Measurements from ENCODE around the gene AEBP1. TPM values are rescaled to one million over a fixed set of nuclear protein-coding genes. Genes with fewer than 3 reads are reported as not detected.

Gene AEBP1
- total and polyA plus RNA-seq, 3 donors from 2014 or later, result 74.5 to 168 (median 102) TPM

DNA sequence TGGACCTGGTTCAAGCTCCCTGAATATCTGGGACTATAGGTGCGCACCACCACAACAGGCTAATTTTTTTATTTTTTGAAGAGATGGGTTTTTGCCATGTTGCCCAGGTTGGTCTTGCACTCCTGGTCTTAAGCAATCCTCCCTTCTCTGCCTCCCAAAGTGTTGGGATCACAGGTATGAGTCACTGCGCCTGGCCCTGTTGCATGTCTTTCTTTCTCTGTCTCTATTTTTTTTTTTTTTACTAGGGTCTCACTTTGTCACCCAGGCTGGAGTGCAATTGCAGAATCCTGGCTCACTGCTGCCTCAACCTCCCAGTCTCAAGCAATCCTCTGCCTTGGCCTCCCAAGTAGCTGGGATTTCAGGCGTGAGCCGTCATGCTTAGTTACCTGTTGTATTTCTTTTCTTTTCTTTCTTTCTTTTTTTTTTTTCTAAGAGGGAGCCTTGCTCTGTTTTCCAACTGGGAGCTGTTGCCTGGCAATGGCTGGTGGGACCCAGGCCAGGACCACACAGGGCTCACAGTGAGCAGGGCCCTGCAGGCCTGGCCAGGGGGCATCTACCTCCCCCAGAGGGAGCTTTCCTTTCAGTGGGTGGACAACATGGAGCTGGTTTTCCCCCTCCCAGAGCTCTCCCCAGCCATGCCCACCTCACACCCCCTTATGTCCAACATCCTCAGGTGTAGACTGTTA, 30.9 kb downstream of the AEBP1 start:
- intact Hi-C loops (cut with DNase I; ENCODE audit: low total_unique reads), result no loop called here
- Histone ChIP-seq H3K4me3 (no peak overlapping the region), H3K27ac (no peak overlapping the region), H3K9me3 (no peaks in the 10 kb centered on the region), H3K36me3 (ENCODE audit: low read depth, missing control alignments) (no peaks in the 10 kb centered on the region), H3K4me1 (peaks cover 12% of the 10 kb centered on the region), H3K27me3 (no peaks in the 10 kb centered on the region)
- no peak for TF ChIP-seq CTCF (IDR thresholded peaks at IDR 0.05)
- no peak for TF ChIP-seq POLR2A (IDR thresholded peaks at IDR 0.05)
- 90 to 92% methylated on average over 4 of the region's 4 CpGs for WGBS, 2 donors
- no peak for DNase-seq

GRCh38 chr7:44136731-44137130, 32.6 kb downstream of the AEBP1 start:
- Histone ChIP-seq H3K4me3 (no peak overlapping the region), H3K27ac (no peak overlapping the region)
- 87 to 90% methylated on average over 5 of the region's 5 CpGs for WGBS, 2 donors

DNA sequence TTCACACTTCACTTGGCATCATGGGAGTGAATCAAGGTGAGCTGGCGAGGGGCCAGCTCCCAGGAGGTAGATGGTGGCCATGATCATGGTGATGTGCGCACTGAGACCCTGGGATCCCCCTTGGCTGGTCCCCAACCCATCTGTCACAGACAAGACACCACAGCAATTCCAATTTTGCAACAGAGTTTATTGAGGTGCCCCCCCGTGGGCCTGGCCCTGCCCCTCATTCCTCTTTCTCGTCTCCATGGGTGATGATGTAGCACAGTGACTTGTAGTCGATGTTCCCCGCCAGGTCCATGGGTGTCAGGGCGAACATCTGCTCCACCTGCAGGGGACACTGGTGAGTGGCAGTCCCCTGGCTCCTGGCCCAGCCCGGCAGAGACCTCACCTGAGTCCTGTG, 34.6 kb downstream of the AEBP1 start:
- TF ChIP-seq CTCF (IDR thresholded peaks at IDR 0.05) (no peak), POLR2A (IDR thresholded peaks at IDR 0.05) (no peak)
- intact Hi-C loops (cut with DNase I; ENCODE audit: low total_unique reads), result no loop called here
- no peak for DNase-seq

More at GRCh38 chr7:44136731-44137130, 32.6 kb downstream of the AEBP1 start:
- Histone ChIP-seq H3K36me3 (ENCODE audit: low read depth, missing control alignments) (no peaks in the 10 kb centered on the region), H3K27me3 (no peaks in the 10 kb centered on the region), H3K4me1 (peaks cover 6% of the 10 kb centered on the region), H3K9me3 (no peaks in the 10 kb centered on the region)
- intact Hi-C loops (cut with DNase I; ENCODE audit: low total_unique reads), result no loop called here
- DNase-seq, result no peak
- TF ChIP-seq CTCF (IDR thresholded peaks at IDR 0.05) (no peak), POLR2A (IDR thresholded peaks at IDR 0.05) (no peak)

GRCh38 chr7:44139311-44140010, 35.3 kb downstream of the AEBP1 start:
- no peaks in the 10 kb centered on the region for H3K36me3 ChIP-seq (ENCODE audit: low read depth, missing control alignments)
- no peaks in the 10 kb centered on the region for H3K9me3 ChIP-seq
- no peak overlapping the region for H3K4me3 ChIP-seq
- H3K27ac ChIP-seq, result no peak overlapping the region
- intact Hi-C loops (cut with DNase I; ENCODE audit: low total_unique reads), result no loop called here
- H3K27me3 ChIP-seq, result no peaks in the 10 kb centered on the region
- no peaks in the 10 kb centered on the region for H3K4me1 ChIP-seq
- no peak for TF ChIP-seq POLR2A (IDR thresholded peaks at IDR 0.05)
- TF ChIP-seq CTCF (IDR thresholded peaks at IDR 0.05), result no peak
- DNase-seq, result no peak
- 92 to 93% methylated on average over 11 to 14 of the region's 14 CpGs for WGBS, 2 donors

More for the DNA sequence above, 34.6 kb downstream of the AEBP1 start:
- H3K4me1 ChIP-seq, result no peaks in the 10 kb centered on the region
- no peaks in the 10 kb centered on the region for H3K36me3 ChIP-seq (ENCODE audit: low read depth, missing control alignments)
- WGBS, 2 donors, result 86 to 91% methylated on average over 6 to 7 of the region's 8 CpGs
- no peaks in the 10 kb centered on the region for H3K9me3 ChIP-seq
- no peak overlapping the region for H3K27ac ChIP-seq
- H3K4me3 ChIP-seq, result no peak overlapping the region
- no peaks in the 10 kb centered on the region for H3K27me3 ChIP-seq

Data from testis (tissue), 3 donors.